Measurements from ENCODE around the gene SLC14A1.

GRCh38 chr18:45713239-45713638 lies 10.7 kb upstream of the SLC14A1 start:
- no peak for TF ChIP-seq CTCF (IDR thresholded peaks at IDR 0.05)
- no peak for TF ChIP-seq POLR2A (IDR thresholded peaks at IDR 0.05)
